ENCODE data around the gene PALLD. TPM values are rescaled to one million over a fixed set of nuclear protein-coding genes. Genes with fewer than 3 reads are reported as not detected.

PALLD gene
- total and polyA plus RNA-seq, 2 experiments from 2014 or later, result 157 to 178 TPM

DNA sequence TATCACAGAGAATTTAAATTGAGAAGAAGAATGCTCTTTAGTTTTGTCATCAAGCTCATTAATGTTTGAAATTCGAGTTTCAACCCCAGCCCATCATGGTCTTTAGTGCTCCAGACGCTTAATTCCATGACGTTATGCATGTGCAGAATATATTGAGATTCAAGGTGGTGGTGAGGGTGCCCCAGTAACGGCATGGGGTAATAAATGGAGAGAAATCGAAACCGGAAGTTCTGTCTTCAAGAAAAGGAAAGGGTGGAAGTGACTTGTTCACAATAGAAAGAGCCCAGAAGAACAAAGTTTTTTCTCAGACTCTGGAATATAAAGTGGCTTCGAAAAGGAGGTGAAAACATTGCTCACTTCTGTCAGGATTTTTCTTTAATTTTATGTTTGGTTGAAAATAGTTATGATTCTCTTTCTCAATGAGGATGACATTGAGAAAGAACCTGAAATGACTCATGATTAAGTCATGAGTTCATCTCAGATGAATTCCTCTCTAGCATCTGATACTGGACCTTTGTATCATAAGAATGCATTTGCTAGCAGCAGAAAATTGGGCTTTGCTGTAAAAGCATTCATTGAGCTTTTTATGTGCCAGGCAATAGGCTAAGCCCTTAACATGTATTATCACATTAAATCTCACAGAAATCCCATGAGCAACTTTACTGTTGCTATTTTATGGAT is 15.8 kb upstream of the PALLD start:
- TF ChIP-seq, protein P1, sequence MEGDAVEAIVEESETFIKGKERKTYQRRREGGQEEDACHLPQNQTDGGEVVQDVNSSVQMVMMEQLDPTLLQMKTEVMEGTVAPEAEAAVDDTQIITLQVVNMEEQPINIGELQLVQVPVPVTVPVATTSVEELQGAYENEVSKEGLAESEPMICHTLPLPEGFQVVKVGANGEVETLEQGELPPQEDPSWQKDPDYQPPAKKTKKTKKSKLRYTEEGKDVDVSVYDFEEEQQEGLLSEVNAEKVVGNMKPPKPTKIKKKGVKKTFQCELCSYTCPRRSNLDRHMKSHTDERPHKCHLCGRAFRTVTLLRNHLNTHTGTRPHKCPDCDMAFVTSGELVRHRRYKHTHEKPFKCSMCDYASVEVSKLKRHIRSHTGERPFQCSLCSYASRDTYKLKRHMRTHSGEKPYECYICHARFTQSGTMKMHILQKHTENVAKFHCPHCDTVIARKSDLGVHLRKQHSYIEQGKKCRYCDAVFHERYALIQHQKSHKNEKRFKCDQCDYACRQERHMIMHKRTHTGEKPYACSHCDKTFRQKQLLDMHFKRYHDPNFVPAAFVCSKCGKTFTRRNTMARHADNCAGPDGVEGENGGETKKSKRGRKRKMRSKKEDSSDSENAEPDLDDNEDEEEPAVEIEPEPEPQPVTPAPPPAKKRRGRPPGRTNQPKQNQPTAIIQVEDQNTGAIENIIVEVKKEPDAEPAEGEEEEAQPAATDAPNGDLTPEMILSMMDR (IDR thresholded peaks at IDR 0.05; ENCODE audit: low read depth, low read length), result no peak
- H3K9me3 ChIP-seq (ENCODE audit: low read depth), result no peaks in the 10 kb centered on the region
- no peak overlapping the region for H3K27ac ChIP-seq
- peaks cover 12% of the 10 kb centered on the region for H3K4me1 ChIP-seq (ENCODE audit: low read depth)
- no peaks in the 10 kb centered on the region for H3K27me3 ChIP-seq
- peak in 1 of 2 donors; percentile 75 for DNase-seq (ENCODE audit: low read depth in 1 of 2, low spot score in 1 of 2)
- H3K4me3 ChIP-seq, result no peak overlapping the region
- H3K36me3 ChIP-seq, result no peaks in the 10 kb centered on the region

DNA sequence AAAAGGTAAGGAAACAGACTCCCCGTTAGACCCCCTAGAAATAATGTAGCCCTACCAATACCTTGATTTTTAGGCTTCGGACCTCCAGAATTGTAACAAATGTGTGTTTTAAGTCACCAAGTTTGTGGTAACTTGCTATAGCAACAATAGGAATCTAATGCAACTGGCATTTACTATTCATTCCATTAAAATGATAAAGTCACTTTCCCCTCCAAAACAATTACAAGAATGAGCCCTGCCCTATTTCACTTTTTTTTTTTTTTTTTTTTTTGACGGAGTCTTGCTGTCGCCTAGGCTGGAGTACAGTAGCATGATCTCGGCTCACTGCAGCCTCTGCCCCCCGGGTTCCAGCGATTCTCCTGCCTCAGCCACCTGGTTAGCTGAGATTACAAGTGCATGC is 13.0 kb upstream of the PALLD start:
- no peaks in the 10 kb centered on the region for H3K9me3 ChIP-seq (ENCODE audit: low read depth)
- peaks cover 22% of the 10 kb centered on the region for H3K4me1 ChIP-seq (ENCODE audit: low read depth)
- no peaks in the 10 kb centered on the region for H3K36me3 ChIP-seq
- no peak overlapping the region for H3K4me3 ChIP-seq
- H3K27ac ChIP-seq, result no peak overlapping the region
- DNase-seq (ENCODE audit: low read depth in 1 of 2, low spot score in 1 of 2), result no peak
- TF ChIP-seq, protein P1 (IDR thresholded peaks at IDR 0.05; ENCODE audit: low read depth, low read length), result no peak
- no peaks in the 10 kb centered on the region for H3K27me3 ChIP-seq

DNA sequence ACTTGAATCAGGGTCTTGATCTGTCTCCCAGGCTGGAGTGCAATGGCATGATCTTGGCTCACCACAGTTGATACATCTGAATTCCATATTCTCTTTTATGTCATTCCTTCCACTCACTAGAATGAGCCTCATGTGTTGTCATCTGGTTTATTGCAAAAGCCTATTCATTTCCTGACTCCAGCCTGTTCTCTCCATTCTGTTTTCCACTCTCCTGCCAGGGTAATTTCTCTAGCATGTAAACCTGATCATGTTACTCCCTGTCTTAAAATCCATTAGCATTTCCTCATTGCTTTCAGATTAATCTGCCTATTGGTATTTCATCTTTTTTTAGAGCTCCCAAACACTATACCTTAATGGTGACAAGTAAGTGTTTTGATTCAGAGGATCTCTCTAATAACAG is 12.2 kb upstream of the PALLD start:
- DNase-seq (ENCODE audit: low read depth in 1 of 2, low spot score in 1 of 2), result peak in 1 of 2 donors; percentile 60
- Histone ChIP-seq H3K9me3 (ENCODE audit: low read depth) (no peaks in the 10 kb centered on the region), H3K27ac (peak overlapping the region; percentile 72), H3K36me3 (no peaks in the 10 kb centered on the region), H3K4me1 (ENCODE audit: low read depth) (peaks cover 30% of the 10 kb centered on the region), H3K27me3 (no peaks in the 10 kb centered on the region), H3K4me3 (no peak overlapping the region)
- TF ChIP-seq, protein P1 (IDR thresholded peaks at IDR 0.05; ENCODE audit: low read depth, low read length), result no peak

DNA sequence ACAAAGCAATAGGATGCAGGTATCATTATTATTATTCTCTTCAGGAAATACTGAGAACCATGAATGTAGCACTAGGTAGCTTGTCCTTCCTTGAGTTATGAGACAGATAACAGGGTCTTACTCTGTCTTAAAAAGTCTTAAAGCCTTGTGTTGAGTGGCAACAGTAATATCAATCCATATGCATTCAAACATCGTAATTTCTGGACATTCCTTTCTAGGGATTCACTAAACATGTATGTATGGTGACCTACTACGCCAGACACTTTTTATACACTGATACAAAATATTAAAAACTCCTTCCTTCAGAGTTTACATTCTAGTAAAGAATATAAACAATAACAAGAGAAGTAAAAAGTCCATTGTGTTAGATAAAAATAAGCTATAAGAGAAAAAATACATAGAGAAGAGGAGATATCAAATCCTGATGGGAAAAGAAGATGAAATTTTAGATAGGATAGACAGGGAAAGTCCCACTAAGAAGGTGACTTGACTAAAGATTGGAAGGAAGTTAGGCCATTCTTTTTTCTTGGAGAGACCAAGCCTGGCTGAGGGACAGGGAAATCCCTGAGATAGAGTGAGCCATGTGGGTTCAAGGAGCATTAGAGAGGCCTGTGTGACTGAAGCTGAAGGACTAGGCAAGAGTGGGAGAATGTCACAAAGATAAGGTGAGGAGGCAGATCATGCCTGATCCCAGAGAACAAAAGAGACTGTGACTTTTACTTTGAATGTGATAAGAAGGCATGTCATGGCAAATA is 11.5 kb upstream of the PALLD start:
- TF ChIP-seq, protein P1 (IDR thresholded peaks at IDR 0.05; ENCODE audit: low read depth, low read length), result no peak

DNA sequence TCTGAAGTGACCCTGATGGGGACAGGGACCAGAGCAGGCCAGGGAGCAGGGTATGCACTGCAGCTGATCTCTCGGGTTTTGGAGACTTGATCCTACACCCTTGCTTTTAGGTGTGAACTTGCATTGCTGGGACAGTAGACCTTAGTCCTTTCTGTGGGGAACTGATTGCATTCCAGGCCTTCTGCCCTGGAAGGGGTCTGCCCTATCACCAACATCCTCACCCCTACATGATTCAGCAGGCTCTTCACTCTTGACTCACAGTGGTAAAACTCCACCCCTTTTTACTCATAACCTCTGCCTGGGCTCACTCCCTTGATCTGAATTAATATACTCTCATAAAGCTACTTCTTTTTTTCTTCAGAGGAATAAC is 10.0 kb upstream of the PALLD start:
- DNase-seq (ENCODE audit: low read depth in 1 of 2, low spot score in 1 of 2), result peak in 1 of 2 donors; percentile 37
- Histone ChIP-seq H3K27me3 (no peaks in the 10 kb centered on the region), H3K4me3 (no peak overlapping the region), H3K4me1 (ENCODE audit: low read depth) (peaks cover 41% of the 10 kb centered on the region), H3K36me3 (no peaks in the 10 kb centered on the region), H3K27ac (peak overlapping the region; percentile 97), H3K9me3 (ENCODE audit: low read depth) (no peaks in the 10 kb centered on the region)
- TF ChIP-seq, protein P1 (IDR thresholded peaks at IDR 0.05; ENCODE audit: low read depth, low read length), result no peak

More for the DNA sequence above, 11.5 kb upstream of the PALLD start:
- peaks cover 37% of the 10 kb centered on the region for H3K4me1 ChIP-seq (ENCODE audit: low read depth)
- no peak for DNase-seq (ENCODE audit: low read depth in 1 of 2, low spot score in 1 of 2)
- peak overlapping the region; percentile 72 for H3K27ac ChIP-seq
- H3K4me3 ChIP-seq, result no peak overlapping the region
- H3K27me3 ChIP-seq, result no peaks in the 10 kb centered on the region
- no peaks in the 10 kb centered on the region for H3K36me3 ChIP-seq
- no peaks in the 10 kb centered on the region for H3K9me3 ChIP-seq (ENCODE audit: low read depth)

Data from cardiac muscle cell (in vitro differentiated cells and primary cell).